ENCODE results near the gene C10orf67.

DNA sequence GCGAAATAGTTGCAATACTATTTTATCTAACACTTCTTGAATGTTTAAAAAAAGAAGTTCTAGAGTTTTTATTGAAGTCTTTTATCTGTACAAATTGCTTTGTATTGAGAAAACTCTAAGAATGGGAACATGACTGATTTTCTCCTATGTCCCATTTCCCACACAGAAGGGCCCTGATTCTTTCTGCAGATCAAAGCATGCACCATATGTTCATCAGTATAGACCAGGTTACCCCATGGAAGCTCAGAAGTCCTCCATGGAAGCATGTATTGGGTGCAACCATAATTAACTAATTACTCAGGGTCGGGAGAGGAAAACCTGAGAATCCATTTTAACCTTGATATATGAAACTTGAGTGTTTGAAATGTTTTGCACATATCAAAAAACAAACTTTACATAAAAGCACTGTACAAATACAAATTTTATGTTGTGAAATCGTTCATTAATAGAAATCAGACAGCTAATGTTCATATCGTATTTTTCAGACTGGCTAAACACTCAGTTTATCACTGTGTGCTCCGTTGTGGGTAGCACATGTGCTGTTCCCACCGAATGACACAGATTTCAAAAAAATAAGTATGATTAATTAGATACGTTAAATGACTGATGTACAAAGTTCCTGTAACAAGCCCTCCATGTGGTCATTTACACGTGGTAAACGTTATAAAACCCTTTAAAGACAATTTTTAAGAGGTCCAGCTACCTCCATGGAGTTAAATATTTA is 81.0 kb downstream of the C10orf67 start:
- TF ChIP-seq ZNF274 (IDR thresholded peaks at IDR 0.05; ENCODE audit: borderline replicate concordance, extremely low read depth, low read length) (no peak), POLR2A (IDR thresholded peaks at IDR 0.05; ENCODE audit: control extremely low read depth in 1 of 2, low read depth in 2 of 2, low read length in 2 of 2) (no peak), JUND (IDR thresholded peaks at IDR 0.05; ENCODE audit: low read length) (no peak), CHD2 (IDR thresholded peaks at IDR 0.05; ENCODE audit: low read length) (no peak), POLR2AphosphoS5 (IDR thresholded peaks at IDR 0.05; ENCODE audit: low read depth, low read length) (no peak), SP1 (IDR thresholded peaks at IDR 0.05; ENCODE audit: low read depth, low read length) (no peak), RAD21 (IDR thresholded peaks at IDR 0.05 in 1 of 2, conservative IDR thresholded peaks at IDR 0.05 in 1 of 2; ENCODE audit: low read depth in 2 of 2, low read length in 2 of 2) (no peak), CREB1 (IDR thresholded peaks at IDR 0.05) (no peak), FOSL1 (IDR thresholded peaks at IDR 0.05; ENCODE audit: insufficient read depth, low read depth, low read length) (no peak), BACH1 (IDR thresholded peaks at IDR 0.05; ENCODE audit: low read length) (no peak), SIX5 (IDR thresholded peaks at IDR 0.05; ENCODE audit: low read depth, low read length) (no peak), TEAD4 (IDR thresholded peaks at IDR 0.05; ENCODE audit: low read depth, low read length) (no peak)
- TF ChIP-seq, protein P1, sequence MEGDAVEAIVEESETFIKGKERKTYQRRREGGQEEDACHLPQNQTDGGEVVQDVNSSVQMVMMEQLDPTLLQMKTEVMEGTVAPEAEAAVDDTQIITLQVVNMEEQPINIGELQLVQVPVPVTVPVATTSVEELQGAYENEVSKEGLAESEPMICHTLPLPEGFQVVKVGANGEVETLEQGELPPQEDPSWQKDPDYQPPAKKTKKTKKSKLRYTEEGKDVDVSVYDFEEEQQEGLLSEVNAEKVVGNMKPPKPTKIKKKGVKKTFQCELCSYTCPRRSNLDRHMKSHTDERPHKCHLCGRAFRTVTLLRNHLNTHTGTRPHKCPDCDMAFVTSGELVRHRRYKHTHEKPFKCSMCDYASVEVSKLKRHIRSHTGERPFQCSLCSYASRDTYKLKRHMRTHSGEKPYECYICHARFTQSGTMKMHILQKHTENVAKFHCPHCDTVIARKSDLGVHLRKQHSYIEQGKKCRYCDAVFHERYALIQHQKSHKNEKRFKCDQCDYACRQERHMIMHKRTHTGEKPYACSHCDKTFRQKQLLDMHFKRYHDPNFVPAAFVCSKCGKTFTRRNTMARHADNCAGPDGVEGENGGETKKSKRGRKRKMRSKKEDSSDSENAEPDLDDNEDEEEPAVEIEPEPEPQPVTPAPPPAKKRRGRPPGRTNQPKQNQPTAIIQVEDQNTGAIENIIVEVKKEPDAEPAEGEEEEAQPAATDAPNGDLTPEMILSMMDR (IDR thresholded peaks at IDR 0.05; ENCODE audit: control extremely low read depth in 1 of 3, insufficient read depth in 1 of 3, low read depth in 1 of 3, low read length in 3 of 3), result no peak

All from H1 (cell line).